GM19438 (cell line): ENCODE measurements around the gene TCF12.

Experiments used
- ATAC-seq: cut with Tn5 transposase; IDR thresholded peaks from one replicate; pipeline ENCODE4 v1.9.1; 2021; ENCODE audit warnings: low read depth; ENCODE audit not compliant: unreplicated experiment

TCF12 gene

DNA sequence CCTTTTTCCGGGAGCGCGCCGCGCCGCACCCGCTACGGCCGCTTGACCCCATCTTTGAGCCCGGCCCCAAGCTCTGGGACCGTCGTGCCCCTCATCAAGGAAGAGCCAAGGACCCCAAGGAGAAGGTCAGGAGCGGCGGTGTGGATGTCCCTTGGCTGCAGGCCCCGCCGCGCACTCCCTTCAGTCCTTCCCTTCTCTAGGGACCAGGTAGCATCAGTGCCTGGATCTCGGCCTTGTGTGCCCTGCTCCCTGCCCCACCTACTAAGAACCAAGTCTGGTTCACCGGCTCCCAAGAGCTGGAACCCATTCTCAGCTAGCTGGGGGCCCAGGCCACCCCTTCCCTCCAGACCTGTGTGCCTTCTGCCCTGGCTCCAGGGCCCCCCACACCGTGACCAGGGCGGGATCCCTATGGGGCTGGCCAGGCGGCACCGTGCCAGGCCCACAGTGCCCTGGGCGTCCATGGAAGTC, 388.5 kb downstream of the TCF12 start:
- no peak for ATAC-seq

DNA sequence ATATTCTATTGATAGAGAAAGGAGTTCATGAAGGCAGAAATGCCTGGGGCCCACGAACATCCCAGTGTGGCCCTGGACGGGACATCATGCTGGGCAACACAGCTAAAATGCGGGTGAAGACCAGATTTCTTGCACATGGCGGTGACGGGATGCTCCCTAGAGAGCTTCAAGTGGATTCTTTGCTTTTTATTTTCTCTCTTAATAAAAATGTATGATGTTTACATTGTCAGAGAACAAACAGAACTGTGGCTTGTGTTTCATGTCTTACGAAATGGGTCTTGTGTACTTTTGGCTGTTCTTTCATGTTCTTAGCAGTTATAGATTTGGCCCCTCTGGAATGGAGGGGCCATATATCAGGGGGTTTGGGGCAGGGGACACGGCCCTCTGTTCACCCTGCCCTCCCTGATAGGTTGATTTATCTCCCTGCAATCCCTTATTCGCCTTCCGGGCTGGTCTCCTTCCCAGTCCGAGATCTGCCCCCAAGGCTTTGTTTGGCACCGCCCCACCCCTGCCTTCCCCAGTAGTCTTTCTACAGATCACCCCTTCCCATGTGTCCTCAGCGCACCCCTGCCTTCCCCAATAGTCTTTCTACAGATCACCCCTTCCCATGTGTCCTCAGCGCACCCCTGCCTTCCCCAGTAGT, 389.2 kb downstream of the TCF12 start:
- no peak for ATAC-seq

DNA sequence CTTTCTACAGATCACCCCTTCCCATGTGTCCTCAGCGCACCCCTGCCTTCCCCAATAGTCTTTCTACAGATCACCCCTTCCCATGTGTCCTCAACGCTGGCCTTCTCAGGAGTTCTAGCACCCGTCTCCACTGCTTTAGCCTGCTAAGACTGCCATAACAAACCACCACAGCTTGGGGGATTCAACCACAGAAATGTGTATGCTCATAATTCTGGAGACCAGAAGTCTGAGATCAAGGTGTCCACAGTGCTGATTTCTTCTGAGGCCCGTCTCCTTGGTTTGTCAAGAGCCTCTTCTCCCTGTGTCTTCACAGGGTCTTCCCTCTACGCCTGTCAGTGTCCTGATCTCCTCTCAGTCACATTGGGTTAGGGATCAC, 389.7 kb downstream of the TCF12 start:
- ATAC-seq = no peak

DNA sequence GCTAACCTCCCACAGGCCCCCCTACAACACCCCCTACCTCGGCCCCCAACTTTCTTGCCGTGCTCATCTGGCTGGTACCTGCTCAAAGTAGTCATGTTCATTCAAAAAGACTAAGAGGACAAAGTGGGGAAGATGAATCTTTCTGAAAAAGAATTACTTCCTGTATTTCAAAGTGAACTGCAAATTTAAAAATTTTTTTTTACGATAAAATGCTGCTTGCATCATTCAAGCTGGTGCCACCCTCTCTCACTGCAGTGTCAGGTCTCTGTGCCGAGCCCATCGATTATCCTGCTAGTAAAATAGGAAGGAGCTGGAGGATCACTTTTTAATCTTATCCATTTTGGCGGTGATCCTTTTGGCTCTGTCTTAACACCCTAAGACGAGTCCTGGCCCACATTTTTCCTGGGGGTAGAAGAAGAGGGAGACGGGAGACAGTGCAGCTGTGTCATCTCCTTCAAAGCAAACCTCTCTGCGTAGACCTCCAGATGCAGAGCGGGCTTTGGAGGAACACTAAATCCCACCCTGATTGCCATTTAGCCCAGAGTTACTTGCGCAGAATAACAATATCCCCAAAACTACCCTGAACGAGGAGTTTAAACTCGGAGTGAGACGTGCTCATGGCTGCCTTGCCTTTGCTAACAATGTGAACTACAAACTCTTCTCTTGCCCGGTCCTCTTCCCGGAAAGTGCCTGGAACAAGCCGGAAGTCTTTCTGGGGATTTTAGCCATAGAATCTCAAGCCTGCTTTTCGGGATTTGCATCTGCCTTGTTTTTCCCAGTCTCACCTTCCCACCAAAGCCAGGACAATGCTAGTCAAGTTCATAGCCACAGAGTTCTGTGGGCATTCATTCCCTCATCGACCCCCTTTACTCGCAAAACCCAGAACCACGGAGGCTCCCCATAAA, 391.7 kb downstream of the TCF12 start:
- ATAC-seq = no peak

DNA sequence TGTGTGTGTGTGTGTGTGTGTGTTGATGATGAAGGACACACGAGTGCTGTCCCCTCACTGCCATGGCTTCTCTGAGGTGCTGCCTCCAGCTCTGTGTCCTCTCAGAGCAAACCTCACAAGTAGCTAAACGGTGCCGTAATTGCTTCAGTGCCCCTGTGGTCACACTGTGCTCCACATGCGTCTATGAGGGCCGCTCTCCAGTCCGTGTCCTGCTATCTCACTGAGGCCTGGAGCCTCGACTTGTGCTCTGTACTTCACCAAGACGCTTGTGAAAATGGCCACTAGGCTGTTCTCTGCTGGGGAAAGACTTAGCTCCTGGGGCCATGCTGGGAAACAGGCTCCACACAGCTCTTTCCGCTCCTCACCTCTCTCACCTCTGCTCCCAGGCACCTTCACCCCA, 392.4 kb downstream of the TCF12 start:
- ATAC-seq = no peak

DNA sequence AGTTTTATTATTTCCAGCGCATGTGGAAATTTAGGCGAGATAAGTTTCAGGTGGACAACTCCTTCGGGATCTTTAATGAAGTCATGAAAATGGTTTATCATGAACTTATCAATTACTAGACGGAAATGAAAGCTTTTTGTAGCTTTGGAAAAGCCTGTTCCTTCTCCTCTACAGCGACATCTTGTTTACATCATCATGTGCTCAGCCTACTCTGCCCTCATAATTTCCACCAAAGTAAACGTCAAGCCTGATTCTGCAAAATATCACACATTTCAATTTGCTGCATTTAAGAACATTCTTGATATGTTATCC, 393.5 kb downstream of the TCF12 start:
- ATAC-seq = no peak

DNA sequence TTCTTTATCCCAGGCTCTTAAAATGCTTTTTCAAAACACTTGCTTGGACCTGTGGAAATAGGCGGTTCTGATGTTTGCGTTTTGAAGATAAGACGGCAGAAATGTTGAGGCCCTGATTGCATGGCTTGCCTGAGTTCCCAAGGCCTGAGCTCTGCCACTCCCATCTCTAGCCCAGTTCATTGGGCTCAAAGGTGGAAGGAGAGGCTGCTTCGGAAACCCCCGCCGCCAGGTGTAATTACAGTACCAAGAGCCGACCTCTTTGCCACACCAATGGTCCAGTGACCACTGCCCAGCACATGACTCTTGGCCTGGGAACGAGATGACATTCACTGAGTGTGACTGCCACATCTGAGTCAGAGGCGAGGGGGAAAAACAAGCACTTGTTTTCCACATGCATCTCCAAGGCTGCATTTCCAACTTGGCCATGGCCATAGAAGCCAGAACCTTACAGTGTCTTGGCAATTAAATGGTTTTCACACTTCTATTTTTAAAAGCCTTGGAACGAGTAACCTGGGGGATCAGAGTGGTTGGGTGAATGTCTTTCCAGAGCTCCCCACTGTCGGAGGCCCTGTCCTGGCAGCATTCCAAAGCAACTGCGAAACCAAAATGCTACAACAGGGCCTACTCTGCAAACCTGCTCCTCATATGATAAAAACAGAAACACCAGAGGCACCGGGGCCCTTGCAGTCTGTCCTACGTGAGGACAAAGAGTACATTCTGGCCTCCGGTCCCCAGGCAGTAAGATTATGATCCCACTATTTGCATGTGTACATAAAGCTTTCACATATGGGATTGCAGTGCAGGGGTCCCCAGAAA, 394.1 kb downstream of the TCF12 start:
- ATAC-seq = no peak

DNA sequence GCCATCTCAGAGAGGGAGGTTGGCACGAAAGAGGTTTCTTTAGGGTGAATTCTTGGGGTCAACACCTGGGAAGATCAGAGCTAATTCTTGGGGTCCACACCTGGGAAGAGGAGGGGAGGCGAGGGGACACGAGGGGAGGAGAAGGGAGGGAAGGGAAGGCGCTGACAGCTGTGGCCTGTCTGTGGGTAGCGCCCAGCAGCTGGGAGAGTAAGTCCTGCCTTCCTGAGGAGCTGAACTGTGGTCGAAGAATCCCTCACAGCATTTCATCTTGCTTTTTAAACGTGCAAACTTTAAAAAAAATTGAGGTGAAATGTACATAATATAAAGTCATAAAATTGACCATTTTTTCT, 394.7 kb downstream of the TCF12 start:
- no peak for ATAC-seq

DNA sequence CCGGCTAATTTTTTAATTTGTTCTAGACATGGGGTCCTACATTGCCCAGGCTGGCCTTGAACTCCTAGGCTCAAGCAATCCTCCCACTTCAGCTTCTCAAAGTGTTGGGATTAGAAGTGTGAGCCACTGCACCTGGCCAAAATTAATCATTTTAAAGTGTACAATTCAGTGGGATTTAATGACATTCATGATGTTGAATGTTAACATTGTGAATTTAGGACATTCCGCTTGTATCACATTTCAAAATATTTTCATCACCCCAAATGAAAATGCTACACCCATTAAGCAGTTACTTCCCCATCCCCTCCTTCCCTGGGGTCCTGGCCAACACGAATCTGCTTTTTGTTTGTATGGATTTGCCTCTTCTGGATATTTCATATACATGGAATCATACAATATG, 395.8 kb downstream of the TCF12 start:
- ATAC-seq = no peak

DNA sequence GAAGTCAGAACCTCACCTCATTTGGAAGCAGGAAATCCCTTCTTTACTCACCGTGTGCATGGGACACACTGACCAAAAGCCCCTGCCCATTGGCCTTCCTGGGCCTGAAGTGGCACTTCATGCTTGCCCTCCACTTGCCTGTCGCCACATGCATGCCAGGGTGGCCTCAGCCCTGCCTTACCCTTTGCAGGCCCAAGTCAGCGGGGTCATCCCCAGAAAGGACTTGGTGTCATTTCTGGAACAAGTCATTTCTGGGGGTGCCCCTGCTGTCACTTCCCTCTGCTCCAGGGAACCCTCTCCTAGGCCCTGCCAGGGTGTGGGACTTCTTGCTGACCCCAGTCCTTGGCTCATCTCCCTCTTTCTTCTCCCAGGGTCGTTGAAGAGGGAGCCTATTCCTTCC, 398.0 kb downstream of the TCF12 start:
- no peak for ATAC-seq

DNA sequence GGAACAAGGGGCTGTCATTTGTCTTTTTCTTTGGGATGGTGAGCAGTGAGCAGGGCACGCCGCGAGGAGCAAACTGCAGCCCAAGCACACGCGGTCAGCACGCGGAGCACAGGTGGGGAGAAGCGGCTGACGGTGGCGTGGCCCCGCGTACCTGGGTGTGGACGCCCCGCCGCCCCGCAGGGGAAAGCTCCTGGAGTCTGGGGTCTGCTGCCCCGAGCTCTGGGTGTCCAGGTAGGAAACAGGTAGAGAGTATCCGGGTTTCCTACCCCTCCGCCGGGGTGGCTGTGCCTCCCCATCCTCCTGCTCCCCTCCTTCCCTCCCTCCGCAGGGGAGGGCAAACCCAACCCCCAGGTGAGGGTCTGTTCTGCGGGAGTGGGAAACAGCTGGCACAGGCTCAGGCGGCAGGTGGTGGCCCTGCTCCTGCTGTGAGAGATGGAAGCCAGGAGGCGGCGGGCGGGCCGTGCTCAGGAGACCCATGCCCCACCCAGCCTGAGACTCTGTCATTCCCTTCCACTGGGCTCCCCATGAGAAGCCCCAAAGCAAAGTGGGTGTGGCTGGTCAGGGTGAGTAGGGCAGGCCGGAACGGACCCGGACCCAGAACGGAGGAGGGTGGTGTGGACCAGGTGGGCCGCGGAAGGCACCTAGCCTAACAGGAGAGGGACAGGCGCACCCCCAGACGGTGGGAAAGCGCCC, 400.9 kb downstream of the TCF12 start:
- no peak for ATAC-seq

DNA sequence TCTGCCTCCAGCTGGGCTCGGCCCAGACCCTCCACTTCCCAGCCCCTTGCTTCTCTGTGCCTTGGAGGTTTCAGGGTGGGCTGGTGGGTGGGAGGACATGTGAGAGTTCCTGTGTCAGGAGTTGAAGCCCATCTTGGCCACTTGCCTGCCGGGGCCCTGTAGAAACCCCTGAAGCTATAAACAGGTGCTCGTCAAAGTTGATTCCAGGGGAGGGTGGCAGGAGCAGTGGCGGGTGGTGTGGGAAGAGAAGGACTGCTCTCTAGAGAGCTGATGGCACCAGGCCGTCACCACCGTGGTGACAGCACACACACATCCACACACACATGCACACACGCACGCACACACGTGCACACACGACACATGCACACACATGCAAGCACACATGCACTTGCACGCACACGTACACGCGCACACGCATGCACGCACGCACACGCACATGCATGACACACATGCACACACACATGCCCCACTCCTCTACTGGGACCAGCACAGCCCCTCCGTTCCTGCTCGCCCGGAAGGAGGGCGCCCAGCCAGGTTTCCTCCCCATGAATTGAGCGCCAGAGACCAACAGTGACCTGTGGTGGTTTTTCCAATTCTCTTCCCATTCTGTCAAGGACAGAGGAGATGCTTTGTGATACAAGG, 401.6 kb downstream of the TCF12 start:
- no peak for ATAC-seq

DNA sequence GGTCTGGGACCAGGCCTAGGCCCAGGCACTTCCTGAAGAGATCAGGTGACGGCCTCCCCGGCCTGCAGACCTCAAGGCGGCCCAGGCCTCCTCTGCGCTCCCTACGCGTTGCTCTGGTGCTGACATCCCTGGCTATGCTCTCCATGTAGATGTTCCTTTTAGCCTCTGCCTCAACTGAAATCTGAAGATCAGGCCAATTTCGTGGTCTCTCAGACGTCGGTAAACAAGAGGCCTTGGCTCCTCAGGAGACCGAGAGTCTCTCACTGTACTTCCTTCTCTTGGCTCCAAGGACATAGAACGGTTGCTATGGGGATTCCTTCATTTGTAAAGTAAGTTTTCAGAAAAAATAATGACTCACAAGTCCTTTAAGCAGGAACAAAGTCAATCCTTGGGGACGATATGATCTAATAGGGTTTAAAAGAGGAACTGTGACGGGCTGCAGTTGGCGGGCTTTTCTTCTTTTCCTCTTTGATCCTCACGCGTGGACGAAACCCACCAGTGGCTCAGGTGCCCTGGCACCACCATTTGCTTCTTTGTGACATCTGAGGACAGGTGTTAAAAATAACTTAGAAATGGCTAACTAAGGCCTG, 402.3 kb downstream of the TCF12 start:
- ATAC-seq = no peak

DNA sequence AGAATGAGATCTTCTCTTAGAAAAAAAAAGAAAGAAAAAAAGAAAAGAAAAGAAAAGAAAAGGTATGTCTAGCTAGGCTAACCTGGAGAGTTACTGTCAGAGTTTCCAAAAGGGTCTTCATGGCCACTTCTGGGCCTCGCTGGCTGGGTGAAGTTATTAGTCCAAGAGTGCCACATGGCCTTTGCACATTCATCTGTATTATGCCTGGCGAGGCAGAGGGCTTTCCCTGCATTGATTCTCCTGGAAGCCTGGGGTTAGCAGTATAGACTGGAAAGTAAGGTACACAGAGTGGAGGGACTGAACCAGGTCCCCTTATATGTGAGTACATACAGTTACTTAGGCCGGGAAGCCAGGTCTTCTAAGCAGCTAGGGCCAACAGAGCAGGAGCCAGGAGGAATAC, 403.0 kb downstream of the TCF12 start:
- ATAC-seq = no peak

DNA sequence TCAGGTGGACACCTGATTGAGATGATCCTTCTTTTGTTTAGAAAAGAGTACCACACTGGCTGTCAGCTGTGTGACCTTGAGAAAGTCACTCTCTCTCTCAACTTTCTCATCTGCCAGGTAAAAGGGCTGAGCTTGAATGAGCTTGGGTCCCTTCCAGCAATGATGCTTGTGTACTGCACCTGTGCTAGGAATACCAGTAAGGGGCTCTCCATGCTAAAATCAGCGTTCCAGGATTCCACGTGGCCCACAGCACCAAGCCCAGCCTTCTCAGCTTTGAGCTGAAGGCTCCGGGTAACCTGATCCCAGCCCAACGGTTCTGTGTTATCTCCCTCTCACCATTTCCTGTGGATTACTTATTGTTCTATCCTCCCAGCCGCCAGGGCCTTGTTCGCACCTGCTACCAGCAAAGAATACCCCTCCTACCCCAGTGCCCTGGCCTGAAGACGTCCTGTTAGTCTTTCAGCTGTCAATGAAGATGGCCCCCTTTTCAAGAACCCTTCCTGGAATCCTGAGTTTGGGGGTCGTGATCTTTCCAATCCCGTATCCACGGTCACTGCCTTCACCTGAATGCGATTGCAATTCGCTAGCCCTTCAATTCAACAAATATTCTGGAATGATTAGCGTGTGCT, 403.6 kb downstream of the TCF12 start:
- no peak for ATAC-seq

DNA sequence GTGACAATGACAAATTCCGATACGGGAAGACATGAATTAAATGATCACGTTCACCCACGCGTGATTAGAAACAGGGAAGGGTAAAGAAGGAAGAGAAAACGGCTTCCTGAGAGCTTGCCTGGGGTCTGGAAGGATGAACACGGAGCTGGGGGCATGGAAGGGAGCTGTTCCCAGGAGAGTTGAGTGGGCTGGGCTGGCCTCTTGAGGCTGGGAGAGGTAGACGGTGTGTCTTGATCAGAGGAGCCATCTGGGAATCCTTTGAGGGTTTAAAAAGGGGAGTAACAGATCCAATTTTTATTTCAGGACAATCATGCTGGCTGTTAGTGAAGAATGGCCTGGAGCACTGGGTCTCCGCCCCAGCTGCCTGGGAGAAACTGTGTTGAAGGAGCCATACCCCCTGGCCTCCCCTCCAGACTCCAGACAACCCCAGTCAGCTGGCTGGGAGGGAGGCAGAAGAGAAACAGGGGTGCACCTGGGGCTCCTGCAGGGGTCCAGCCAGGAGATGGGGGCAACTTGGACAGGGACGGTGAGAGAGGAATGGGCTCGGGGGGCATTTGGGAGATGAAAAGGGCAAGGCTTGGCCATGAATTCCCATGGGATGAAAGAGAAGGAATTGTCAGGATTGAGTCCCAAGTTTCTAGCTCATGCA, 404.3 kb downstream of the TCF12 start:
- ATAC-seq = no peak

DNA sequence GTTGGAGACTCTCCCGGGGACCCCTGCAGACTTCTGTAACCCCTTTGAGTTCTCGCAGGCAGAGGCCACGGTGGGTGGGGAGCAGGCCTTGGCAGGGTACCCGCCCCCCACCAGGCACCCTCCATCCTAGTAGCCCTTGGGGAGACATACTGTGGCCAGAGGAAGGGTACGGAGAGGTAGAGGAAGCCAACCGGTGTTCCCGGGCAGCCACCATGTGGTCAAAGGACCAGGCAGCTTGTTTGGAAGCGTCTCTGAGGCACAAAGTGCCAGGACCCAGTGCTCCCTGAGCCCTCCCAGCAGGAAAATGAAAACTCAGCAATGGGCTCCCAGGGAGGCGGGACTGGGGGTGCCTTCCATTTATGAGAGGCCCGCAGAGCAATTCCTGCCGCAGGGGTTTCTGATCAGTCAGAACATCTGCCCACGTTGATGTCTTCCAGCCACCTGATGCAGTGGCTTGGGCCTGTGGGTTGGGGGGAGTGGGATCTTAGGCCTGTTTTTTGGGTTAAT, 404.9 kb downstream of the TCF12 start:
- ATAC-seq = no peak

DNA sequence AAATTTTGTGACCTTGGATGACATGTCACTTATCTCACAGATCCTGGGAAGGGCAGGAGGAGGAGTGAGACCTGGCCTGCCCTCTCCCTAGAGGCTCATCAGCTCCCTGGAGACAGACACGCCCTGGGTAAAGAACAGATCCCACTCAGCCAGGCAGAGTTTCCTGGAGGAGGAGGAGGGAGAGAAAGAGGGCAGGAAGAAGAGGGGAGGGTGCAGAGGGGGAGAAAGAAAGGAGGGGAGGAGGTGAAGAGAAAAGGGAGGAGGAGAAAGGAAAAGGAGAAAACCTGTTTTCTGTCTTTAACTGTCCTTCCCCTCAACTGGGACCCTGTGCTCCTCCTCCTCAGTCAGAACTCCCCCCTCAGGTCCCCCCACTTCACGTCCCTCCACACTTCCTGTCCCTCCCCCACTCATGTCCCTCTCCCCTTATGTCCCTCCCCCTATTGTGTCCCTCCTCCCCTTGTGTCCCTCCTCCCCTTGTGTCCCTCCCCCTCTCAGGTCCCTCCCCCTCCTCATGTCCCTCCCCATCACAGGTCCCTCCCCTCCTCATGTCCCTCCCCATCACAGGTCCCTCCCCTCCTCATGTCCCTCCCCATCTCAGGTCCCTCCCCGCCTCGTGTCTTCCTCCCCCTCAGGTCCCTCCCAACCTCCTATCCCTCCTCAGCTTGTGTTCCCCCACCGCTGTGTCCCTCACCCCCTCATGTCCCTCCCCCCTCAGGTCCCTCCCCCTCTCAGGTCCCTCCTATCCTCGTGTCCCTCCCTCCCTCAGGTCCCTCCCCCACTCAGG, 405.6 kb downstream of the TCF12 start:
- no peak for ATAC-seq
